Fibroblast of the aortic adventitia (primary cell): ENCODE measurements around the gene CCDC50. TPM values are rescaled to one million over a fixed set of nuclear protein-coding genes. Genes with fewer than 3 reads are reported as not detected.

Source experiments
- DNase-seq: peaks from one replicate; pipeline ENCODE4 v3.0.0-alpha.2; 2010; ENCODE audit warnings: low read depth
- H3K4me3 ChIP-seq: 2 replicates; pipeline ENCODE4 v1.5.1; 2011; ENCODE audit warnings: low read depth, mild to moderate bottlenecking, control low read depth, low read length, moderate library complexity
- CTCF ChIP-seq: IDR thresholded peaks from 2 replicates; pipeline ENCODE4 v1.5.1; 2011; ENCODE audit warnings: mild to moderate bottlenecking, low read length, control low read depth, inconsistent platforms; ENCODE audit not compliant: insufficient read depth
- total RNA-seq: library from RNA; depleted of rRNA; stranded (reverse); fragments of >200 nt; gene quantifications from 2 replicates; pipeline ENCODE4 v1.2.3, GENCODE V29; 2012; ENCODE audit warnings: low replicate concordance

Gene CCDC50
- total RNA-seq, 1 donor, result 84.6 TPM

- TF ChIP-seq CTCF, result no peak
- no peak for DNase-seq
- H3K4me3 ChIP-seq, result no peak overlapping the region
Observed at GRCh38 chr3:191314109-191314728, 15.0 kb upstream of the CCDC50 start.

GRCh38 chr3:191316876-191317603 lies 12.2 kb upstream of the CCDC50 start:
- no peak for TF ChIP-seq CTCF
- H3K4me3 ChIP-seq, result no peak overlapping the region
- no peak for DNase-seq

GRCh38 chr3:191320316-191320715 lies 8.9 kb upstream of the CCDC50 start:
- no peak for TF ChIP-seq CTCF
- no peak overlapping the region for H3K4me3 ChIP-seq
- DNase-seq, result no peak

GRCh38 chr3:191321019-191321767 lies 8.0 kb upstream of the CCDC50 start:
- no peak for DNase-seq
- no peak overlapping the region for H3K4me3 ChIP-seq

GRCh38 chr3:191324936-191325335 lies 4.3 kb upstream of the CCDC50 start:
- no peak for TF ChIP-seq CTCF
- no peak for DNase-seq
- H3K4me3 ChIP-seq, result no peak overlapping the region

More at GRCh38 chr3:191321019-191321767, 8.0 kb upstream of the CCDC50 start:
- TF ChIP-seq CTCF, result no peak

GRCh38 chr3:191327526-191327925 lies 1.7 kb upstream of the CCDC50 start:
- TF ChIP-seq CTCF, result no peak
- no peak for DNase-seq

More at GRCh38 chr3:191327526-191327925, 1.7 kb upstream of the CCDC50 start:
- no peak overlapping the region for H3K4me3 ChIP-seq
